GM12873 (cell line): ENCODE results near the gene USP21.
A peak's percentile ranks its signal among the peaks of the same experiment; 100 is the strongest.

ENCODE experiments used
- CTCF ChIP-seq: IDR thresholded peaks from 2 replicates; pipeline ENCODE4 v1.5.1; 2012; ENCODE audit warnings: low read depth, mild to moderate bottlenecking, moderate library complexity, low read length, control low read depth; ENCODE audit not compliant: insufficient read depth; ENCODE audit errors: missing control alignments

Gene USP21

GRCh38 chr1:161200992-161201835 is 41.9 kb downstream of the USP21 start:
- no peak for TF ChIP-seq CTCF

GRCh38 chr1:161201836-161202712 is 42.8 kb downstream of the USP21 start, which contains the start of gene NDUFS2:
TSS of gene NDUFS2 (plus strand) at chr1:161202367. CDS start at chr1:161202386, 19 bp downstream.
- TF ChIP-seq CTCF = peak; percentile 27

- no peak for TF ChIP-seq CTCF
Measured at GRCh38 chr1:161206411-161207140, 47.3 kb downstream of the USP21 start.

GRCh38 chr1:161207173-161207572 is 47.9 kb downstream of the USP21 start:
- TF ChIP-seq CTCF = no peak

- peak; percentile 92 for TF ChIP-seq CTCF
Measured at GRCh38 chr1:161209790-161210409, 50.6 kb downstream of the USP21 start.

GRCh38 chr1:161214369-161214768 is 55.1 kb downstream of the USP21 start:
- TF ChIP-seq CTCF = no peak
